Glomerular visceral epithelial cell (primary cell): ENCODE data around the gene ECE1.
"Not testable (repeated sequence)": the region's sequence is repeated elsewhere in the genome, so short reads cannot be mapped to it uniquely, and the experiment has no call there.

ENCODE experiments used
- DNase-seq: peaks from one replicate; pipeline ENCODE4 v3.0.0-alpha.2; 2016; ENCODE audit errors: extremely low spot score

ECE1 gene

DNA sequence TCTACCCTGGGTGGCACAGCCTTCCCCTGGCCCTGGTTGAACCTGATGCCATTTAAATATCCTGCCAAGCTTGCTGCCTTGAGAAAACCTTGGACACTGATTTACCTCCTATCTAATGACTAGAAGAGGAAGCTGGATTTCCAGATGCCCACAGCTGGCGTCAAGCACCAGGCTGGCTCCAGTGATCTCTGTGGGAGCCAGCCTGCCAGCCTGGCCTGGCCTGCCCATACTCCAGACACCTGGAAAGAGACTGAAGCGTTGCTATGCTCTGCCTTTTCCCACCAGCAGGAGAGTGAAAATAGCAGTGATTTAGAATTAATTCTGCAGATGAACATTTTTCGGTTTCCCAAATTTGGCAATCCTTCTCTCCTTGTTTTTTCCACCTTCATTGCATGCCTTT lies 102.0 kb downstream of the ECE1 start:
- no peak for DNase-seq

DNA sequence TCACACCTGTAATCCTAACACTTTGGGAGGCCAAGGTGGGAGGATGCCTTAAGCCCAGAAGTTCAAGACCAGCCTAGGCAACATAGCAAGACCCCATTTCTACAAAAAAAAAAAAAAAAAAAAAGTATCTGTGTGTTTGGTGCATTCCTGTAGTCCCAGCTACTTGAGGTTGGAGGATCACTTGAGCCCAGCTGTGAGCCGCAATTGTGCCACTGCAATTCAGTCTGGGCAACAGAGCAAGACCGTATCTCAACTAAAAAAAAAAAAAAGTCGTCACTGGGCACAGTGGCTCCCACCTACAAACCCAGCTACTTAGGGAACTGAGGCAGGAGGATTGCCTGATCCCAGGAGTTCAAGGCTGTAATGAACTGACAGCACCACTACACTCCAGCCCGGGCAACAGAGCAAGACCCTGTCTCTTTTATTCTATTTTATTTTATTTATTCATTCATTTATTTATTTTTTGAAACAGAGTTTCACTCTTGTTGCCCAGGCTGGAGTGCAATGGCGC lies 105.0 kb downstream of the ECE1 start:
- DNase-seq: no peak

DNA sequence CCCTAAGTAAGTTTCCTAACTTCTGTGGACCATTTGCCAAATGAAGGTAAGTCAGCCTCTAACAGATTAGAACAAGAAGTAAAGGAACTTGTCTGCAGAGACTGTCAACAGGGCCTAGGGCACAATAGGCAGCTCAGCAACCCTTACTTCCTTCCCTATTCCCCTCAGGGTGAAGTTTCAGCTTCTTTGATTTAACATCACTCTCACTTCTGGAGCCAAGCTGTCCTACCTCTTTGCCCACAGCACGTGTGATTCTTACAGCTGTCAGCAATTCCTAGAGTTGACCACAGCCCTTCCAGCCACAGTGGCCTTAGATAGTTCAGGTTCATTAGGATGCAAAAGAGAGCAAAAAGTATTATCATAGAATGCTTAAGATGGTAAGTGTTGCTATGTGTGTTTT lies 106.0 kb downstream of the ECE1 start:
- no peak for DNase-seq

DNA sequence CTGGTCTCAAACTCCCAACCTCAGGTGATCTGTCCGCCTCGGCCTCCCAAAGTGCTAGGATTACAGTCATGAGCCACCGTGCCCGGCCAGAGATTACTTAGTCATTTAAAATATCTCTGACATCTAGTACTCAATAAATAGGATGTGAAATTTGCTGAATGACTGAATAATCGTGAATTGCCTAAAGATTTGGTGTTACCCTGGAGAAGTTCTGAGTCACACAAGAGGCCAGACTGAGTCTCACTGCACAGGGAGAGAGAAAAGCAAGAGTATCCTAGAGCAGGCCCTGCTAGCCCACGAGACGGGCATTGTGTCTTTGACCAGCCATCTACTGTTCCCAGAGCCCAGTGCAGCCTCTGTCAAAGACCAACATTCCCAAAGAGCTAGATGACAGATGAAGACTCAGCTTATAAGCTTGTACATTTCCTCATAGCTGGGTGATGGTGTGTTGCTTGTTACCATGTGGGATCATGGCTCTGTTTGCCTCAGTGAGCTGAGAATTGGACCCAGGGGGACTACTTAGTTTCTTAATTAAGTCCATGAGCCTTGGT lies 108.0 kb downstream of the ECE1 start:
- no peak for DNase-seq

DNA sequence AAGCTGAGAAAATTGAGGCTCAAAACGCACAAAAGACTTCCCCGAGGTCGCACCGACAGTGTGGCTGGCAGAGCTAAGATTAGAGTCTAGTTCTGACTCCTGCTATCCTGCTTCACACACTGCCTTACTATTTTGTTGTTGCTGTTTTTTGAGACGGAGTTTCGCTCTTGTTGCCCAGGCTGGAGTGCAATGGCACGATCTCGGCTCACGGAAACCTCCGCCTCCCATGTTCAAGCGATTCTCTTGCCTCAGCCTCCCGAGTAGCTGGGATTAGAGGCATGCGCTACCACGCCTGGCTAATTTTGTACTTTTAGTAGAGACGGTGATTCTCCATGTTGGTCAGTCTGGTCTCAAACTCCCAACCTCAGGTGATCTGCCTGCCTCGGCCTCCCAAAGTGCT lies 112.0 kb downstream of the ECE1 start:
- not testable (repeated sequence) for DNase-seq

DNA sequence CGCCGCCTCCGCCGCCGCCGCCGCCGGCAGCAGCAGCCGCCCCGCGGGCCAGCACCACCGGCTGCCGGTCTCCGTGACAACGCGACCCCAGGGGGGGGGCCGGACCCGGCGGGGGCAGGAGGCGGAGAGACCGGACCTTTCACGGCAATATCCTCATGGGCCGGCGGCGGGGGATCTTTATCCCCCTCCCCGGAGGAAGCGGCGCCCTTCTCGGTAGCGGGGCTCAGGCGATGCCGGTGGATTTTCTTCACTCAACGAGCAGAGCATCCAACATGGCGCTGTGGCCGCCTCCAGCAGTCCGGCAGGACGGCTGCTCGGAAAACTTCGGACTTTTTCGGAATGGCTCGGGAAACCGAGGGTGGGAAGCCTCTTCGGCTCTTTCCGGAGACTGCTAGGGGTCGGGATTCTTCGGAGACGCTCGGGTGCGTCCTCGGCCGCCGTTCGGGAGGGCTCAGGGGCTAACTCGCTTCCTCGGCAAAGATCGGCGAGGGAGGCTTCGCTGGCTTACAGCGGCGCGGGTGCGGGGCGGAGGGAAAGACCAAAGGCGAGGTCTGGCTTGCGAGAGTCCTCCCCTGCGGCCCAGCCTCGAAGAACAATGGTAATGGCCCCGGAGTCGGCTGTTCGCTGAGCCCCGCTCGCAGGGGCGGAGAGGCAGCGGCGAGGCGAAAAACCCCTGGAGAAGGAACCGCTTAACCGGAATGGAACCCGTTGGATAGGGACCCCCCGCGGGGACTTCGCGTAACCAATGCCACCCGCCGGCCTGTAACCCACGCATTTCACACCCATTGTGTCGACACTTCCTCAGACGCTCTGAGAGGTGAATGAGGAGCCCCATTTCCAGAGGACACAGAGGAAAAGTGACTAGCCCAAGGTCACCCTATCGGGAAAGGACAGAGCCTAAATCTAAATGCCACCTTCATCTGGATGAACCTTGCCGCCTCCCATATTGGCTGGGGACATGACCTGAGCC lies 113.4 kb downstream of the ECE1 start, which contains the start of gene EIF4G3:
EIF4G3 (minus strand) TSS at position 312 of the 970 bp plus-strand sequence. CDS start 174,155 bp downstream, outside the sequence.
- peak; percentile 98 for DNase-seq

DNA sequence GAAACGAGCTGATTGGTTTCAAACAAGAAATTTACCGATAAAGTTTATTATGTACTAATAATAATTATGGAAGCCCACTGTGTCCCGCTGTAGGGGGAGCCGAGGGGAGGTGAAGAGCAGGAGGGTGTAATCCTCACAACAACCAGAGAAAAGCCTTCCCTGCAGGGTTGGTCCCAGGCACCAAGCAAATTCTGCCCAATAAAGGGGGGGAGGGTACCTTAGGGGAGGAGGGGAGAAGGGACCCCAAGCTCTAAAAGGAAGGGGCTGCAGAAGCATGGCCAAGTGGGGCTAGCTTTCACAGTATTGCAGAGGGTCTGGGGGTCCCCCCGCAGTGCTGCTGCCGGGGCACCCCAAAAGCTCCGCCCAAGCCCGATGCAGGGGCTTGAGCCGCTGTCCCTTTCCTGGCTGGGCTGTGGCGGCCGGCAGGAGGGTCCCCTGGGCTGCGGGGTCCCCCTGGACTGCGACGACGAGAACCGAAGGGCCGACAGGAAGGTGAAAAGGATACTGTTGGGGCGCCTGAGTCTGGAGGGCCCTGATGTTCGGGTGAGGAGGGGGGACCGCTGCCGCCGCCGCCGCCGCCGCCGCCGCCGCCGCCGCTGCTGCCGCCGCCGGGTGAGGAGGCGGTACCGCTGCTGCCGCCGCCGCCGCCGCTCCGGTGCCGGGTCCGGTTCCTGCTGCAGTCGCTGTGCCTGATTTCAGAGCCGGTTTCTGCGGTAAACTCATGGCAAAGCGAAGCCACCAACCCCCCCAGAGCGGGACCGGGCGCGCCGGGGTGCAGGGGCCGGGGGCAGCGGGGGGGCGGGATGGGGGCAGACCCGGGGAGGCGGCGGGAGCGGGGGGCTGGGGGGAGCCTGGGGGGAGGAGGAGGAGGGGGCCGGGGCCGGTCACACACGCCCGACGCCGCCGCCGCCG lies 114.3 kb downstream of the ECE1 start:
- DNase-seq: no peak

DNA sequence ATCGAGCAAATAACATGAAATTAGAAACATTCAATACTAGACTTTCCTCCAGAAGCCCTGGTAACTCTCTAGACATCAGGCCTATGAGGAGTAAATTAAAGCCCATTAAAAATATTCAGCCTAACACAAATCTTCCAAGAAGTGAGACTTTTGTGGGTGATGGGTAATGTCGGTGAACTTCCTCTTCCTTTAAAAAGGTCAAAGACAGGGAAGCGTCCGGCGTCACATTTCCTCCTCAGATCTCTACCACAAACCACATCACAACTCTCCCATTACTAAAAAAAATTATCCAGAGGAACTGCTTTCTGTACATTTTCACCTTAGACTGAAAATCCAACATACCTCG lies 115.0 kb downstream of the ECE1 start:
- peak; percentile 43 for DNase-seq

DNA sequence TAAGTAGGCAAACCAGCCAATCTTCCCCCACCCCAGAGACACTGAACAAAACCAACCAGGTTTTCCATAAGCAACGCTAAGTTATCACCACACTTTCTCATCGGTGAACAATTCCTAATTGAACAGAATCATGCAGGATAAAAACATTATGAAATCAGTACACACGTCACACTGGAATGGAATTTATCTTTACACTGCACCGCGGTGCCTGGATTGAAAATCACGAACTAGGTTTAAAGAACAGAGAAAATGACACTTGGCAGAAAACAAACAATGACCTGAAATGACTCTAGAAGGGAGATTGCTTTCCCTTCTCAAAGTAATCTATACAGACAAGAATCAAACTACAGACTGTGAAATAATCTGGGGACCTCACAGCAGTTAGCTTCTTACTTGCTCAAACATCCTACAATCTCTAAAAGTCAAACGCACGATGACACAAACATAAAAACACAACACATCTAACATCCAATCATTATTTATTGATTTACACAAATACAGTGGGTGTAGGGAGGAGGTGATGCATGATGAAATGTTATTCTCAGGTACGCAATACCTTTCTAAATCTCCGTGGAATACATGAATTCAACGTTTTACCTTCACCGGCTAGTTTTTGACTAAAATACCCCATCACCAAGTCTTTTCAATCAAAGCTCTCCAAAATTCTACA lies 115.5 kb downstream of the ECE1 start:
- no peak for DNase-seq

DNA sequence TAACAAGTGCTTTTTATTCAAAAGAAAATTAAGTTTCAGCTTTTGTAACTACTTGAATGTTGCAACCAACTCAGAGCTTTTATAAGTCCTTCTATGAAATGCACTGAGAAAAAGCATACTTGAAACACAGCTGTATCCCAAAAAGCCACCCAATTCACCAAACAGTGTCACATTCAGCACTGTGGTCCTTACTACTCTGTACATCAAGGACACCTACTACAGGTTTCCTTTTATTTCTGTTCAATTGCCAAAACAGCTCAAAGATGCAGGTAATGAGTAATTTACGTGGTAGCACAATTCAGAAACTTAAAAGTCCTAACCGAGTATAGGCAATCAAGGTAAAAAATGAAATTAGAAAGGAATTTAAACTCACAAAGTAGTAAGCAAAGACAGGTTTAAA lies 116.0 kb downstream of the ECE1 start:
- no peak for DNase-seq

DNA sequence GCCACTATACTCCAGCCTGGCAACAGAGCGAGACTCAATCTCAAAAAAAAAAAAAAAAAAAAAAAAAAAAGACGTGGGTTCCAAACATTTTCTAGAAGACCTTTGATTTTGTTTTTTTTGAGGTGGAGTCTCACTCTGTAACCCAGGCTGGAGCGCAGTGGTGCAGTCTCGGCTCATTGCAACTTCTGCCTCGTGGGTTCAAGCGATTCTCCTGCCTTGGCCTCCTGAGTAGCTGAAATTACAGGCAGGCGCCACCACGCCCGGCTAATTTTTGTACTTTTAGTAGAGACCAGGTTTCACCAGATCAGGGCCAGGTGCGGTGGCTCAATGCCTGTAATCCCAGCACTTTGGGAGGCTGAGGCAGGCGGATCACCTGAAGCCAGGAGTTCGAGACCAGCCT lies 117.2 kb downstream of the ECE1 start:
- DNase-seq: not testable (repeated sequence)

DNA sequence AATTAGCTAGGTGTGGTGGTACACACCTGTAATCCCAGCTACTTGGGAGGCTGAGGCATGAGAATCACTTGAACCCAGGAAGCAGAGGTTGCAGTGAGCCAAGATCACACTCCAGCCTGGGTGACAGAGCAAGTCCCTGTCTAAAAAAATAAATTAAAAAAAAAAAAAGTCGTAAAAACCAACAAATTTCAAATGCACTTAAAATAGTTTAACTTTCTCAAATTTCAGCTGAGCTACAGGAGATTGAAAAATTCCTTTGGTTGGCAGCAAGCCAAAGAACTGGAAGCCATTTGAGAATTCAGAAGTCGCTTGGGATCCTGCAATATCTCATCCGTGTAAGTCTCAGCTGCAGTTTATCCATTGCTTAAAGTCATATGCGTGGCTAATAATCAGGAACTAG lies 119.4 kb downstream of the ECE1 start:
- DNase-seq: not testable (repeated sequence)

DNA sequence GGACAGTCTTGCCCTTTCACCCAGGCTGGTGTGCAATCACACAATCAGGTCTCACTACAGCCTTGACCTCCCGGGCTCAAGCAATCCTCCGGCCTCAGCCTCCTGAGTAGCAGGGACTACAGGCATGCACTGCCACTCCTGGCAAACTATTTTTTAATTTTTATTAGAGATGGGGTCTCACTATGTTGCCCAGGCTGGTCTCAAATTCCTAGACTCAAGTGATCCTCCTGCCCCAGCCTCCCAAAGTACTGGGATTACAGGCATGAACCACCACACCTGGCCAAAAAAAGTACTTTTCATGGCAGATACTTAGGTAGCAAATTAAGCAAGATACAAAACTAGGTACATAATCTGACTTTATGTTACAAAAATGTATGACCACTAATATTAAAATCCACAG lies 121.8 kb downstream of the ECE1 start:
- no peak for DNase-seq
